IPS DF 6.9 (cell line): ENCODE measurements around the gene SLC25A38.

ENCODE experiments used
- DNase-seq: peaks from one replicate; pipeline ENCODE4 v3.0.0-alpha.2; 2013; ENCODE audit warnings: low read depth, low spot score
- H3K27ac ChIP-seq: one replicate; pipeline ENCODE4 v1.5.1; 2013; ENCODE audit warnings: low read length, control low read depth
- H3K27me3 ChIP-seq: 2 replicates; pipeline ENCODE4 v1.6.1; 2013; ENCODE audit warnings: mild to moderate bottlenecking, low read length; ENCODE audit not compliant: control insufficient read depth, insufficient read depth
- H3K36me3 ChIP-seq: 2 replicates; pipeline ENCODE4 v1.6.1; 2013; ENCODE audit warnings: low read length; ENCODE audit not compliant: control insufficient read depth, insufficient read depth
- H3K4me1 ChIP-seq: 2 replicates; pipeline ENCODE4 v1.6.1; 2013; ENCODE audit warnings: low read length; ENCODE audit not compliant: control insufficient read depth, insufficient read depth
- H3K4me3 ChIP-seq: 2 replicates; pipeline ENCODE4 v1.5.1; 2013; ENCODE audit warnings: mild to moderate bottlenecking, low read length
- H3K9me3 ChIP-seq: 2 replicates; pipeline ENCODE4 v1.6.1; 2013; ENCODE audit warnings: low read length, inconsistent platforms; ENCODE audit not compliant: control insufficient read depth, insufficient read depth
- WGBS: extraction: QIAGEN DNeasy Blood & Tissue Kit; methylation state at CpG from one replicate; pipeline ENCODE4 v1.1.7; 2013; ENCODE audit warnings: mixed read lengths, missing lambda C conversion rate; ENCODE audit not compliant: insufficient read length, insufficient coverage; 5-methylcytosine and 5-hydroxymethylcytosine counted together

Gene SLC25A38

DNA sequence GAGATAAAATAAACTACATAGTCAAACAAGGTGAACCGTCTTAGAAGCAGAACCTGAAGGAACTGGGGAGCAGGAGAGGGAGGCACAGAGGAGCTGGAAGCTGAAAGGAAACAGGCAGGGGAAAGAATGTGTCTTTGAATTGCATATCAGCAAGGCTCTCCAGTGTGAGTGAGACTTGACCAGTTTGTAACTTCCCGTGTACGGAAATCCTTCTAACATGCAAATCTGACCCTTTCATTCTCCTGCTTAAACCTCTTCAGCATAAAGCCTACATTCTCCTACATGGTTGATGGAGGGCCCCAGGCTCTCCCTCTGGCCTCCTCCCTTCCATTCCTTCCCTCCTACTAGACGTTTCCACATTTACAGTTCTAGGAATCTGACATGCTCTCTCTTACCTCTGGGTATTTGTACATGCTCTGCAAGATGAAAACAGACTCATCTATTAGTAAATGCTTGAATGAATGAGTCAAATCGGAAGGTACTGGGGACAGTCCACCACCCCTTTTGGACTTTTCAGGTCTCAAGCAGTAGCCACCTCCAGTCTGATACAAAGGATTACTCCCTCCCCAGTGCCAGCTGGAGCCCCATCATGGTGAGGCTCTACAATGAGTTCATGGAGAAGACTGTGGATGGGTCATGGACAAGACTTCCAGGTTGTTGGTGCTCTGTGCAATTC, 6.1 kb upstream of the SLC25A38 start:
- no peaks in the 10 kb centered on the region for H3K27me3 ChIP-seq
- H3K27ac ChIP-seq = no peak overlapping the region
- no peaks in the 10 kb centered on the region for H3K9me3 ChIP-seq
- no CpG with 5 or more reads among the region's 5 CpGs for WGBS
- no peak overlapping the region for H3K4me3 ChIP-seq
- DNase-seq = no peak
- H3K36me3 ChIP-seq = no peaks in the 10 kb centered on the region
- peaks cover 1% of the 10 kb centered on the region for H3K4me1 ChIP-seq

DNA sequence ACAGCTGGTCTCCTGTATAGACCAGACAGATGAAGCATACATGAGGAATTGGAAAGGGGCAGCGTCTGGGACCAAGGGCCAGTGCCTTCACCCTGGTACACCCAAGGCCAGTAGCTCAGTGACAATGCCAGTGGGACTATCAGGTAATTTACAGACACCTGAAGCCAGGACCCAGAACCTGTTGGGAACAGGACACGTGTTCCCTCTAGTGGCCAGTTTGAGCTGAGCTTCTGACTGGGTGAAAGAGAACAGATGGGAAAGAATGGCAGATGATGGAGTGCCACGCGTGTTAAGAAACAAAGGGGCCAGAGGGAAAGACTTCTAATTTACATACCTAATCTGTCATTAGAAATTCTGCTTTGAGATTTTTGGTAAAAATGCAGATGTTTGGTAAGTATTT, 5.1 kb upstream of the SLC25A38 start:
- Histone ChIP-seq H3K4me3 (no peak overlapping the region), H3K27ac (no peak overlapping the region), H3K4me1 (peaks cover 1% of the 10 kb centered on the region), H3K36me3 (no peaks in the 10 kb centered on the region), H3K27me3 (no peaks in the 10 kb centered on the region), H3K9me3 (no peaks in the 10 kb centered on the region)
- WGBS = no CpG with 5 or more reads among the region's 4 CpGs
- peak; percentile 82 for DNase-seq

DNA sequence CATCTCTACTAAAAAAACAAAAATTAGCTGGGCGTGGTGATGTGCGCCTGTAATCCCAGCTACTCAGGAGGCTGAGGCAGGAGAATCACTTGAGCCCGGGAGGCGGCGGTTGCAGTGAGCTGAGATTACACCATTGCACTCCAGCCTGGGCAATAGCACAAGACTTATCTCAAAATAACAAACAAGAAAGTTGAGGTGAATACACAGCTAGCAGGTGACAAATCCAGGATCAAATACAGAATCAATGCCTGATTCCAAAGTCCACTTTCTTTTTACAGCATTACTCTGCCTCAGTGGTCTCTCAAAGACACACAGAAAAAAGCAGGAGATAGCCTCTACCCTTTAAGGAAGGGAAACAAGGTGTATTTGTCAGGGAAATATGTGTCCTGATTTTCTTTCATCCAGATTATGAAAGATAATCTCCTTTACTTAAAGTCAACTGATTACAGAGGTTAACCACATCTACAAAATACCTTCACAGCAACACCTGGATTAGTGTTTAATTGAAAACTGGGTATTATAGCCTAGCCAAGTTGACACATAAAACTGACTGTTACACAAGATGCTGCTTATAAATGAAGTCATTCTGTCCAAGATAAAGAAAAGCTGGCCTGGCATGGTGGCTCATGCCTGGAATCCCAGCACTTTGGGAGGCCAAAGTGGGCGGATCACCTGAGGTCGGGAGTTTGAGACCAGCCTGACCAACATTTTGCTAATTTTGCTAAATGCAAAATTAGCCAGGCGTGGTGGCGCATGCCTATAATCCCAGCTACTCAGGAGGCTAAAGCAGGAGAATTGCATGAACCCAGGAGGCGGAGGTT, 4.0 kb upstream of the SLC25A38 start:
- no peaks in the 10 kb centered on the region for H3K36me3 ChIP-seq
- H3K27me3 ChIP-seq = no peaks in the 10 kb centered on the region
- no peak overlapping the region for H3K27ac ChIP-seq
- WGBS = no CpG with 5 or more reads among the region's 10 CpGs
- H3K4me3 ChIP-seq = no peak overlapping the region
- no peaks in the 10 kb centered on the region for H3K9me3 ChIP-seq
- peaks cover 1% of the 10 kb centered on the region for H3K4me1 ChIP-seq
- DNase-seq = no peak

DNA sequence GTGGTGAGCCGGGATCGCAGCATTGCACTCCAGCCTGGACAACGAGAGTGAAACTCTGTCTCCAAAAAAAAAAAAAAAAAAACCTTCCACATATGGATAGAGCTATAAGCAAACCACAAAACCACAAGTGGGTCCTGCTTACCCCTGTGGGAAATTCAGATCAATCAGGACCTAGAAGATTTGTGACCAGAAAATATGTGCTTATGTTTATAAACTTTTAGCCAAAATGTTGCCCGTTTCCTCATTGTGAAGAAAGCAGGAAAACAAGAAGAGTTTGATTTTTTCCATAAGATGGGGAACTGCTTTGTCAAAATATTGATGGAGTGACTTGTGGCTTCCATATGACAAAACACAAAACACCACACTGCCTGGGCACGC, 3.4 kb upstream of the SLC25A38 start:
- Histone ChIP-seq H3K4me3 (no peak overlapping the region), H3K9me3 (no peaks in the 10 kb centered on the region), H3K27me3 (no peaks in the 10 kb centered on the region), H3K36me3 (no peaks in the 10 kb centered on the region), H3K27ac (no peak overlapping the region), H3K4me1 (peaks cover 1% of the 10 kb centered on the region)
- no peak for DNase-seq
- WGBS = no CpG with 5 or more reads among the region's 5 CpGs

DNA sequence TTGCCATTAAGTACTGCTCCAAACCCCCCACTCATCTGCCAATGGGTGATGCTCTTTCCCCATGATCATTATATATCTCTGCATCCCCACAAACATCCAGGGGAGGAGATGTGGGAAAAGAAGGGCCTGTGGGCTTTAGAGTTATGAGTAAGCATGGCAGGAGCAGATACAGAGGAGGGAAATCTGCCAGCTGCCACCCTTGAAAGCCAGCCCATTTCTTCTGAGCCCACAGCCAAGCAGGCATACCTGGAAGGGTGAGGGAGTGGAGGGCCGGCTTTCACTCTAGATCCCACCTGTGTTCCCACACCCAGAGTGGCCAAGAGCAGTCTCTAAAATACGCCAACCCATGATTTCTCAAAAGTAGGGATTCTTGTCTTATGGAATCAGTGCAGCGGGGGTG, 1.7 kb upstream of the SLC25A38 start:
- no peaks in the 10 kb centered on the region for H3K9me3 ChIP-seq
- no peaks in the 10 kb centered on the region; the same call in 1 of the 2 replicates for H3K36me3 ChIP-seq
- no peak overlapping the region for H3K4me3 ChIP-seq
- H3K27me3 ChIP-seq = no peaks in the 10 kb centered on the region
- no peak for DNase-seq
- WGBS = no CpG with 5 or more reads among the region's 3 CpGs
- H3K27ac ChIP-seq = no peak overlapping the region
- H3K4me1 ChIP-seq = peaks cover 4% of the 10 kb centered on the region

DNA sequence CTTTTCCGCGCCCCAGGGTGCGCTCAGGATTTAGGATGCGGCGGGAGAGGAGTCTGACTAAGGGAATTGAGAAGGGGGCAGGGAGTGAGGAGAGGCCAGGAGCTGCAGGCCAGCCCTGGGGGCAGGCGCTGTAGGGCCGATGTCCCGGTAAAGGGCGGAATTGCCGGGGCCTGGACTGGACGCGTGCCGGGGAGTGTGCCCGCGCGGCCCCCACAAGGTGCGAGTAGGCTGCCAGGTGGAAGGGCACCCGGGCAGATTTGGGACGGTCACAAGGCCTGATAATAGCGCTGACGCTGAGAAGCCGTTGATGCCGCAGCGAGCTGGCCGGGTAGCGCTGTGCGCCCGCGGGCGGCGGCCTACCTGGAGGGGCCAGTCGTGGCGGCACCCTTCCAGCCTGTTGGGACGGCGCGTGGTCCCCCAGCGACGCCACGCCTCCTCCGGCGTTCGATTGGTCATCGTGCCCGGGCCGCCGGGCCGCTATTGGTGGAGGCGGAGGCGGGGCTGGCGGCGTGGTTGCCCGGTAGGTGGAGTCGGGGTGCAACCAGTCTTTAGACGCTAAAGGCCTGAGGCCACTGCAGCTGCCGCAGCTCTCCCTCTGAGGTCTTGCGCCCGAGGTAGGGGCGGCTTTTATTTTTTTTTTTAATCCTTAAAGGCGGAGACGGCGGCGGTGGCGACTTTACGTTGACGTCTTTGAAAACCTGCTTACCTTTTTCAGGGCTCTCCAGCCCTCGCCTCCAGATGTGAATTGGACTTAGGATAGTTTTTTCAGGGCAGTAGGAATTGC, 903 bp downstream of the SLC25A38 start:
- DNase-seq = peak; percentile 84
- Histone ChIP-seq H3K4me1 (peaks cover 3% of the 10 kb centered on the region; the same call in 1 of the 2 replicates), H3K27ac (no peak overlapping the region), H3K27me3 (no peaks in the 10 kb centered on the region), H3K36me3 (no peaks in the 10 kb centered on the region; the same call in 1 of the 2 replicates), H3K4me3 (peak overlapping the region; percentile 91), H3K9me3 (no peaks in the 10 kb centered on the region)
- WGBS = no CpG with 5 or more reads among the region's 66 CpGs

DNA sequence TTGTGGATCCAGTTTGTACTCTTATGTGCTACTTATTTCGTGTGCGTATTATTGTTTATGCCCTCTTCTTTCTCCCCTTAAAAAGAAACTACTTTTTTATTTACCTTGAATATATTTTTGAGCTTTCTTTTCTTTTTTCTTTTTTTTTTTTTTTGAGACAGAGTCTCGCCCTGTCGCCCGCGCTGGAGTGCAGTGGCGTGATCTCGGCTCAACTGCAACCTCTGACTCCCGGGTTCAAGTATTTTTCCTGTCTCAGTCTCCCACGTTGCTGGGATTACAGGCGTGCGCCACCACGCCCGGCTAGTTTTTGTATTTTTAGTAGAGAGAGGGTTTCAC, 1.5 kb downstream of the SLC25A38 start:
- Histone ChIP-seq H3K4me3 (peak overlapping the region; percentile 33; the same call in 1 of the 2 replicates), H3K27me3 (no peaks in the 10 kb centered on the region), H3K9me3 (no peaks in the 10 kb centered on the region), H3K36me3 (no peaks in the 10 kb centered on the region; the same call in 1 of the 2 replicates), H3K27ac (no peak overlapping the region), H3K4me1 (peaks cover 3% of the 10 kb centered on the region; the same call in 1 of the 2 replicates)
- no CpG with 5 or more reads among the region's 14 CpGs for WGBS
- DNase-seq = no peak

DNA sequence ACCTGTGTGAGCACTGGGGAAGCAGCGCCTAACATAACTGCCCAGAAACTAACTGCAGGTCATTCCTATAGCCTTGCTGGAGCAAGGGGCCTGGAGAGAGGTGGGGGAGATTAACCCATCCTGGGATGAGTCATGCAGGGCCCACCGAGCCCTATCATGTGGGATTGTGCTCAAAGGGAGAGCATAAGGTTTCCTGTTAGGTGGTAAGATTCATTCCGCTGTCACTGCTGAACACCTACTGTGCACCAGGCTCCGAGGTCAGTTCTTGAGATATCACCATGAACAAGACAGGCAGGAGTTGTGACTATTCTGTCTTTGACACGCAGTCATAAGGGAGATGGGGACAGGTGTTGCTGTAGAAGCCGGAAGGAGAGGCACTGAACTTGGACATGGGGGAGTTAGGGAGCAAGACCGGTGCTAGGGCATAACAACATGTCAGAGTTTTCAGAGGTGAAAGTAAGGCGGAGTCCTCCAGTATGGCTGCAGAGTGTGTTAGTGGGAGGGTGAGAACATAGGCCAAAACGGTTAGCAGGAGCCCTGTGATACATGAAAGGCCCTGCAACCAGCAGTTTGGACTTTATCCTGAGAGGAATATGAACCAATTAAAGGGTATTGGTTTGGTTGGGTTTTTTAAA, 2.4 kb downstream of the SLC25A38 start:
- Histone ChIP-seq H3K4me3 (no peak overlapping the region), H3K27me3 (no peaks in the 10 kb centered on the region), H3K27ac (no peak overlapping the region), H3K4me1 (peaks cover 3% of the 10 kb centered on the region; the same call in 1 of the 2 replicates), H3K9me3 (no peaks in the 10 kb centered on the region), H3K36me3 (peaks cover 3% of the 10 kb centered on the region; the same call in 1 of the 2 replicates)
- no peak for DNase-seq
- WGBS = no CpG with 5 or more reads among the region's 9 CpGs

DNA sequence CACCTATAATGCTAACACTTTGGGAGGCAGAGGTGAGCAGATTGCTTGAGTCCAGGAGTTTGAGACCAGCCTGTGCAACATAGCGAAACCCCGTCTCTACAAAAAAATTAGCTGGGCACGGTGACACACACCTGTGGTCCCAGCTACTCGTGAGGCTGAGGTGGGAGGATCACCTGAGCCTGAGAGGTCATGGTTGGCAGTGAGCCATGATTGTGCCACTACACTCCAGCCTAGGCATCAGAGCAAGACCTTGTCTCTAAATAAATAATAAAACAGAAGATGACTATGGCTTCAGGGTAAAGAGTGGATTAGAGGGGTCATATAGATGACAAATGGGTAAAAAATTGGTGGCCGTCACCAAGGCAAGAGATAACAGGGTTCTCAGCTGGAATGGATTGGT, 3.1 kb downstream of the SLC25A38 start:
- Histone ChIP-seq H3K4me3 (no peak overlapping the region), H3K27ac (no peak overlapping the region), H3K27me3 (no peaks in the 10 kb centered on the region), H3K9me3 (no peaks in the 10 kb centered on the region), H3K4me1 (peaks cover 3% of the 10 kb centered on the region; the same call in 1 of the 2 replicates), H3K36me3 (peaks cover 3% of the 10 kb centered on the region; the same call in 1 of the 2 replicates)
- no peak for DNase-seq
- WGBS = no CpG with 5 or more reads among the region's 5 CpGs
